ENCODE measurements around the gene TMEM82.

- TF ChIP-seq, protein P1, sequence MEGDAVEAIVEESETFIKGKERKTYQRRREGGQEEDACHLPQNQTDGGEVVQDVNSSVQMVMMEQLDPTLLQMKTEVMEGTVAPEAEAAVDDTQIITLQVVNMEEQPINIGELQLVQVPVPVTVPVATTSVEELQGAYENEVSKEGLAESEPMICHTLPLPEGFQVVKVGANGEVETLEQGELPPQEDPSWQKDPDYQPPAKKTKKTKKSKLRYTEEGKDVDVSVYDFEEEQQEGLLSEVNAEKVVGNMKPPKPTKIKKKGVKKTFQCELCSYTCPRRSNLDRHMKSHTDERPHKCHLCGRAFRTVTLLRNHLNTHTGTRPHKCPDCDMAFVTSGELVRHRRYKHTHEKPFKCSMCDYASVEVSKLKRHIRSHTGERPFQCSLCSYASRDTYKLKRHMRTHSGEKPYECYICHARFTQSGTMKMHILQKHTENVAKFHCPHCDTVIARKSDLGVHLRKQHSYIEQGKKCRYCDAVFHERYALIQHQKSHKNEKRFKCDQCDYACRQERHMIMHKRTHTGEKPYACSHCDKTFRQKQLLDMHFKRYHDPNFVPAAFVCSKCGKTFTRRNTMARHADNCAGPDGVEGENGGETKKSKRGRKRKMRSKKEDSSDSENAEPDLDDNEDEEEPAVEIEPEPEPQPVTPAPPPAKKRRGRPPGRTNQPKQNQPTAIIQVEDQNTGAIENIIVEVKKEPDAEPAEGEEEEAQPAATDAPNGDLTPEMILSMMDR (optimal IDR thresholded peaks at IDR 0.05 in 1 of 3, IDR thresholded peaks at IDR 0.05 in 1 of 3, conservative IDR thresholded peaks at IDR 0.05 in 1 of 3; ENCODE audit: extremely low read depth in 1 of 3, insufficient read depth in 2 of 3, low read length in 3 of 3): no peak
- TF ChIP-seq EZH2 (IDR thresholded peaks at IDR 0.05; ENCODE audit: low read length): no peak
Observed at GRCh38 chr1:15700508-15700907, 41.8 kb upstream of the TMEM82 start.

All from keratinocyte (primary cell).